Activated T-cell treated with anti-CD3 and anti-CD28 coated beads for 48 hours (primary cell): ENCODE data around the gene NLRP6.
"Not testable (repeated sequence)": the region's sequence is repeated elsewhere in the genome, so short reads cannot be mapped to it uniquely, and the experiment has no call there.

Experiments used
- DNase-seq: peaks from one replicate; pipeline ENCODE4 v3.0.0-alpha.2; 2020; ENCODE audit warnings: low read depth

NLRP6 gene

GRCh38 chr11:256952-257737, 21.1 kb upstream of the NLRP6 start:
- no peak for DNase-seq

- DNase-seq = no peak
These were observed 20.3 kb upstream of the NLRP6 start for GRCh38 chr11:257766-258493.

DNA sequence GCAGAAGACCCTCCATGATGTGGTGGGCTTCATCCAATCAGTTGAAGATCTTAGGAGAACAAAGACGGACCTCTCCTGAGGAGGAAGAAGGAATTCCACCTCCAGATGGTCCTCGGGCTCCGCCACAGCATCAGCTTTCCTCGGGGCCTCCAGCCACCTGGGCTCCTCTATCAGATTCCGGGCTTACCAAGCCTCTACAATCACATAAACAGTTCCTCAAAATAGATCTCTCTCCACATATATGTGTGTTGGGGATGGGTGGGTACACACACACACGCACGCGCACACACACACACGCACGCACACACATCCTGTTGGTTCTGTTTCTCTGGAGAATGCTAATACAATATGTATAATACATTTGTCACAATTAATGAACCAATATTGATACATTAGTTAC, 18.8 kb upstream of the NLRP6 start:
- no peak for DNase-seq

DNA sequence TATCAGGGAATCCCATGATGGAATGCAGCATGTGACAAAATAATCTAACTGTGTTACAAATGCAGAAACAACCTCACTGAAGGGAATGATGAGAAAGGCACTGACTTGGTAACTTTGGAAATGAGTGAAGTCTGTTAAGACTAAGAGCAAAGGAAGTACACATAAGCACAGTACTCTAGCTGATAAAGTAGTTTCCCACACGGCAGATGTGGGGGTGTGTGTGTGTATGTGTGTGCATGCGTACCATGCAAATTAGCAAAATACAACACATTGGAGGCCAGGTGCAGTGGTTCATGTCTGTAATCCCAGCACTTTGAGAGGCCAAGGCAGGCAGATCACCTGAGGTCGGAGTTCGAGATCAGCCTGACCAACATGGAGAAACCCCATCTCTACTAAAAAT, 16.6 kb upstream of the NLRP6 start:
- no peak for DNase-seq

DNA sequence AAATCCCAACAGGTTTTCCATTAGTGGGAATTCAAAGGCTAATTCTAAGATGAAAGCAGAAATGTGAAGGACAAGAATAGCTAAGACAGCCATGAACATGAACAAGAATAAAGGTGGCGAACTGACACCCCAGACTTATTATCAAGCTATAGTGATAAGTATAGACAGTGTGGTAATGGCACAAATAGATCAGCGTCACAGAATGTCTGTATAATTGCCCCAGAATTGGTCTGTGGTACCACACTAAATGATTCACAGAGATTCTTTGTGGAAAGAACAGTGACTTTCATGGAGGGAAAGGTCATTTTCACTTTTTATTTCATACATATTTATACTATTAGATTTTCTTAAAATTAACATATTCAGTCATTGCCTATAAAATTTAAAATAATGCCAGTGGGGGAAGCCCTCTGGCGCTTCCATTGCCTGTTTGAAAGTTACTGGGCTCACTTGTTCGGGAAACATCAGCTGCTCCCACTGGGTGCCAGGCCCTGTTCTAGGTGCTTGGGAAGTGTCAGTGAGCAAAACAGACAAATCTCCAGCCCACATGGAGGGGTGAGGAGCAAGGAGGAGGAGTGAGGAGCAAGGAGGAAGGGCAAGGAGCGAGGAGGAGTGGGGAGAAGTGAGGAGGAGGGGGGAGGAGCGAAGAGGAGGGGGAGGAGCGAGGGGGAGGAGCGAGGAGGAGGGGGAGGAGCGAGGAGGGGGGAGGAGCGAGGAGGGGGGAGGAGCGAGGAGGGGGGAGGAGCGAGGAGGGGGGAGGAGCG, 11.3 kb upstream of the NLRP6 start:
- no peak for DNase-seq

DNA sequence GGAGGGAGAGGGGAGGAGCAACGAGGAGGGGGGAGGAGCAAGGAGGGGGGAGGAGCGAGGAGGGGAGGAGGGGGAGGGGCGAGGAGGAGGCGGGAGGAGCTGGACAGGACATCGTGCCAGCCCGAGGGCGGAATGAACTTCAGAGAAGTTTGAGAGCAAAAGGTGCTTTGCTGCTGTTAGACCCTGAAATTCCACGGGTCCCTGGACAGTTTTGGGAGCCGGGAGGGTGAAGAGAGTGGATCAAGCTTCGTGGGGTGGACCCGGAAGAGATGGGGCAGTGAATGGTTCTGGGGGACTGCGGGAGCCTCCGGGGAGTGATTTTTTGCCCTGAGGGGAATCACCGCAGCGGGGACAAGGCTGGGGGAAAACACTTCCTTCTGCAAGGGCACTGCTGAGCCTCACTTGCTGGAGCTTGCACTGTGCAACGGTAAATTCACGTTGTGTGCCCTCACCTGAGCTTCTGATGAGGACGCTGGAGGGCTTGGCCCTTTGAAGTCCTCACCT, 10.7 kb upstream of the NLRP6 start:
- no peak for DNase-seq

DNA sequence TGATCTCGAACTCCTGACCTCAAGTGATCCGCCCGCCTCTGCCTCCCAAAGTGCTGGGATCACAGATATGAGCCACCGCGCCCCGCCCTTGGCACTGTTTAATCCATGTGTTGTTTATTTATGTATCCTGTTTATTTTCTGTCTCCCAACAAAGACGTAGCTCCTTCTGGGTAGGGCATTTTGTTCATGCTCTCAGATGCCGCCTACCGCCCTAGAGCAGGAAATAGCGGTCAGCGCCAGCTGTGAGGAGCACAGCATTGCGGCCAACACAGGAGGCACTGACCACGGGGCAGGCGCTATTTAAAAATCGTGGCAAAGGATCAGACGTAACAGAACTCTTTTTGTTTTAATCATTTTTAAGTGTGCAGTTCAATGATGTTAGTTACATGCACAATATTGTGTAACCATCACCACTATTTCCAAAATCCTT, 9.5 kb upstream of the NLRP6 start:
- not testable (repeated sequence) for DNase-seq

DNA sequence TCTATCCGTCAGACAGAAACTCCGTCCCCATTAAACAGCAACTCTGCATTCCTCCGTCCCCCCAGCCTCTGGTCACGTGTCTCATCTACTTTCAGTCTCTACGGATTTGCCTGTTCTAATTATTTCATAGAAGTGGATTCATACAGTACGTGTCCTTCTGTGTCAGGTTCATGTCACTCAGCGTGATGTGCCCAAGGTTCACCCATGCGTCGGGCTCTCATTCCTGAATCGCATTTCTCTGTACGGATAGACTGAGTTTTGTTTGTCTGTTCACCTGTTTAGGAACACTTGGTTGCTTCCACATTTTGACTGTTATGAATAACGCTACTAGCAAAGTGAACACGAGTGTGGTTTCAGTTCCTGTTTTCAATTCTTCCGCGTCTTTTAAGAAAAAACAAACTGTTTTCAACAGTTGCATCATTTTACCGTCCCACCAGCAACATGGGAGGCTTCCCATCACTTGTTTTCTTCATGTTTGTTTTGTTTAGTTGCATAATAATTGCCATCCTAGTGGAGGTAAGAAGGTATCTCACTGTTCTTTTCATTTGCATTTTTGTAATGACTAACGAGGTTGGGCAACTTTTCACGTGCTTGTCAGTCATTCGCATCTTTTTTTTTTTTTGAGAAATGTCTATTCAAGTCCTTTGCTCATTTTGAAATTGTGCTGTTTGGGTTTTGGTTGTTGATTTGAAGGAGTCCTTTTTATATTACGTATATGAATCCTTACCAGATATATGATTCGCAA, 8.9 kb upstream of the NLRP6 start:
- peak; percentile 37 for DNase-seq

DNA sequence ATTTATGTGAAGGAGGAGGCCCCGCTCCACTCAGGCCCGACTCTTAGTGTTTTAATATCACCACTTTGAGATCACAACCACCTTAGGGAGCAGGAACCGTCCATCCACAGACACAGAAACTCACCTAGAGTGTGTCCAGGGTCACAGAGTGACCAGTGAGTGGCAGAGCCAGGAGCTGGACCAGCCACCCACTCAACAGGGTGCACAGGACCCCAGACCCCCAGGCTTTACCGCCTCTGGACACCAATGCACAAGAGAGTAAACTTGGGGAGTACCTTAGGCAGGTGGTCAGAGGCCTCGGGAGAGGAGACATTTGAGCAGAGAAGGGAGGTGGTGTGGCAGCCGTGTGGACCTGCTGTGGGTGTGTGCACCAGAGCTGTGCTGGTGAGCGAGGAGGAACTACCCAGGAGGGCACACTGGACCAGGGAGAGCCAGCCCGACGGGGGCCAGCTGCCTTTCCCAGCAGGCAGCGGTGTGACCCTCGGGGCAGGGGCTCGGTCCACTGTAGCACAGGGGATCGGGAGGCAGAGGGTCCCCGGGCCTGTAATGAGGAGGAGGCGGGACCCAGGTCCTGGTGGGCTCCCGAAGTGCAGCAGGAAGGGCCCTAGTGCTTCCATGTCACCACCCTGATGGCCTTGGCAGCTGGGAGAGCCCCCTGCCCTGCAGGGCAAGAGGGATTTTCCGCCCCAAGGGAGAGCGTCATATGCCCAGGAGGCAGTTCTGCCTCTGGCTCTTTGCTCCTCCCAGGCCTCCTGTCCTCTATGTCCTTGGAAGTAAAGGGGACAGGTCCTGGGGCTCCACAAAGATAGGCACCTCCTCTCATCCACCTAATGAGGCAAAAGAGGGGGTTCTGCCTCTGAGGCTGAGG, 7.5 kb upstream of the NLRP6 start:
- no peak for DNase-seq

DNA sequence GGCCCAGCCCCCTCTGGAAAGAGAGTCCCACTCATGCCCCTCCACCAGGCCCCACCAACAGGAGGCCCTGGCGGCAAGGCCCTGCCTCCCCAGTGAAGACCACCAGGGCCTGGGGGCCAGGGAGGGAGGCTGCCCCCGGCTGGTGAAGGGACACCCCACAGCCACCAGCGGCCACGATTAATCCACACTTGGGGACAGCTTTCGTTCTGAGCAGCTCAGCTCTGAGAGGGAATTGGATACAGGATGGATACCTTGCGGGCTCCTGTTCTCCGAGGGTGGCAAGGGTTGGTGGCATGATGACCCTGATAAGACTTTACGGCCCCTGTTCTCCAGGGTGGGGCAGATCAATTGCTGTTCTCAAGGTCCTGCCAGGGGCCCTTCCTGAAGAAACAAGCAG, 6.9 kb upstream of the NLRP6 start:
- no peak for DNase-seq

DNA sequence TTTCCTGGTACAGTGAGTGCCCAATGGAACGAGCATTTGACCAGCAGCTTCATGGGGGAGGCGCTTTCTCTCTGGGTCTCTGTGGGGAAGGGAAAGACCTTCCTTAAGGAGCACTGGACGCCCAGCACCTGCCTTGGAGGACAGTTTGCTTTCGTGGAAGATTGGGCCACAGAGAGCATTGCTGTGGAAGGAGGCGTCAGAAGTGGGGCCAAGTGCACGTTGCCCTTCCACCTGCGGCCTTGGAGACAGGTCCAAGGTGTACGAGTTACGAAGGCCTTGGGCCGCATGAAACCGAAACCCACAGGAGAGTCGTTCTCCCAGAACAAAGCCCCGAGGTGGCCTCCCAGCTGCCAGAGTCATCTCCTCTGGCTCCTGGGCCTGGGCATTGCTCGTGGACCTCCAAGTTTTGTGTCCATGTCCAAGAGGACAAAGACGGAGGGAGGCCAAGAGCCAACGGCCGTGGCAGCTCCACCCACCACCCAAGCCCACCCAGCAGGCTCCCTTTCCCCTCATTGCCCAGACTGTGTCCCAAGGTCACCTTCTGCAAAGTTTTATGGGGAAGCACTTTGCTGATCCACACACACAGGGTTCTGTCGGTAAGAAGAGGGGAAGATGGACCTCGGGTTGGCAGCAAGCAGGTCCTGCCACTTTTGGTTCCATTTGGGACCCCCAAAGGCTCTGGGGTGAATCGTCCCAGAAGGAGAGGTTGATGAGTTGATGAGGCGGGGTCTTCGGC, 5.8 kb upstream of the NLRP6 start:
- DNase-seq = no peak

DNA sequence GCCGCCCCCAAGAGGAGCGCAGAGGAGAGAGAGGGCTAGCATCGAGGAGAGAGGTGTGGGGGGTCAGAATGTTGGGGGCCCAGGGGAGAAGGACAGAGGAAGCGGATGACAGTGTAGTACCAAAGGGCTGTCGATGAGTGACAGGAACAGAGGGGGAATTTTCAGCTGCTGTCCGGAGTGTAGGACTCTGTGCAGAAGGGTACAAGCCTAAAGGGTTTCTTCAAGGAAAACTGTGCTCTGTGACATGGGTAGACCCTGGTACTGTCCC, 5.3 kb upstream of the NLRP6 start:
- no peak for DNase-seq

- no peak for DNase-seq
These were observed 2.0 kb upstream of the NLRP6 start for GRCh38 chr11:276219-276618.

GRCh38 chr11:279040-279965, 1.1 kb downstream of the NLRP6 start:
- DNase-seq = no peak

GRCh38 chr11:279966-280705, 1.9 kb downstream of the NLRP6 start:
- DNase-seq = peak; percentile 47

DNA sequence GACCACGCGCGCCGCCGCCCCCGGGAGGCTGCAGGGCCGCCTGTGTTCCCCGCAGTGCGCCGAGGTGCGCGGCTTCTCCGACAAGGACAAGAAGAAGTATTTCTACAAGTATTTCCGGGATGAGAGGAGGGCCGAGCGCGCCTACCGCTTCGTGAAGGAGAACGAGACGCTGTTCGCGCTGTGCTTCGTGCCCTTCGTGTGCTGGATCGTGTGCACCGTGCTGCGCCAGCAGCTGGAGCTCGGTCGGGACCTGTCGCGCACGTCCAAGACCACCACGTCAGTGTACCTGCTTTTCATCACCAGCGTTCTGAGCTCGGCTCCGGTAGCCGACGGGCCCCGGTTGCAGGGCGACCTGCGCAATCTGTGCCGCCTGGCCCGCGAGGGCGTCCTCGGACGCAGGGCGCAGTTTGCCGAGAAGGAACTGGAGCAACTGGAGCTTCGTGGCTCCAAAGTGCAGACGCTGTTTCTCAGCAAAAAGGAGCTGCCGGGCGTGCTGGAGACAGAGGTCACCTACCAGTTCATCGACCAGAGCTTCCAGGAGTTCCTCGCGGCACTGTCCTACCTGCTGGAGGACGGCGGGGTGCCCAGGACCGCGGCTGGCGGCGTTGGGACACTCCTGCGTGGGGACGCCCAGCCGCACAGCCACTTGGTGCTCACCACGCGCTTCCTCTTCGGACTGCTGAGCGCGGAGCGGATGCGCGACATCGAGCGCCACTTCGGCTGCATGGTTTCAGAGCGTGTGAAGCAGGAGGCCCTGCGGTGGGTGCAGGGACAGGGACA, 2.7 kb downstream of the NLRP6 start:
- DNase-seq = no peak

DNA sequence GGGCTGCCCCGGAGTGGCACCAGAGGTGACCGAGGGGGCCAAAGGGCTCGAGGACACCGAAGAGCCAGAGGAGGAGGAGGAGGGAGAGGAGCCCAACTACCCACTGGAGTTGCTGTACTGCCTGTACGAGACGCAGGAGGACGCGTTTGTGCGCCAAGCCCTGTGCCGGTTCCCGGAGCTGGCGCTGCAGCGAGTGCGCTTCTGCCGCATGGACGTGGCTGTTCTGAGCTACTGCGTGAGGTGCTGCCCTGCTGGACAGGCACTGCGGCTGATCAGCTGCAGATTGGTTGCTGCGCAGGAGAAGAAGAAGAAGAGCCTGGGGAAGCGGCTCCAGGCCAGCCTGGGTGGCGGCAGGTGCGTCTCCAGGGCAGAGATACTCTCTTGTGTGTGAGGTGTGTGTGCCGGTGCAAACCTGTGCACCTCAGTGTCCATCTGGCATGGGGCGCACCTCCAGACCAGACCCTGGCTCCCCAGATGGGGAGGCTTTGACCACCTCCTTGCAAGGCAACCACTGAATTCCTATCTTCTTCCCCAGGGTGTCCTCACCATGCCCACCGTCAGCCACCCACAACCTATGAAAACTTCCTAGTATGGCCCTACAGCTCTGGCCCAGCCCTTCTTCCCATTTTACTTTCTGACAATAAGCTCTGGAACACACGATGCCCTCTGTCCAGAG, 3.4 kb downstream of the NLRP6 start:
- DNase-seq = no peak
